Spleen (tissue), 3 donors: Measurements from ENCODE around the gene LDHD.

ENCODE experiments used
- POLR2A ChIP-seq, 3 donors: fragments of 450-650 bp; IDR thresholded peaks; one replicate each; pipeline ENCODE4 v1.5.1; 2017; ENCODE audit warnings: antibody characterized with exemption in 3 of 3, mild to moderate bottlenecking in 1 of 3
- POLR2AphosphoS5 ChIP-seq, 3 donors: sonication (generic); formaldehyde crosslinking; IDR thresholded peaks; one replicate each; pipeline ENCODE4 v1.5.1; 2017; ENCODE audit warnings: antibody characterized with exemption in 3 of 3

DNA sequence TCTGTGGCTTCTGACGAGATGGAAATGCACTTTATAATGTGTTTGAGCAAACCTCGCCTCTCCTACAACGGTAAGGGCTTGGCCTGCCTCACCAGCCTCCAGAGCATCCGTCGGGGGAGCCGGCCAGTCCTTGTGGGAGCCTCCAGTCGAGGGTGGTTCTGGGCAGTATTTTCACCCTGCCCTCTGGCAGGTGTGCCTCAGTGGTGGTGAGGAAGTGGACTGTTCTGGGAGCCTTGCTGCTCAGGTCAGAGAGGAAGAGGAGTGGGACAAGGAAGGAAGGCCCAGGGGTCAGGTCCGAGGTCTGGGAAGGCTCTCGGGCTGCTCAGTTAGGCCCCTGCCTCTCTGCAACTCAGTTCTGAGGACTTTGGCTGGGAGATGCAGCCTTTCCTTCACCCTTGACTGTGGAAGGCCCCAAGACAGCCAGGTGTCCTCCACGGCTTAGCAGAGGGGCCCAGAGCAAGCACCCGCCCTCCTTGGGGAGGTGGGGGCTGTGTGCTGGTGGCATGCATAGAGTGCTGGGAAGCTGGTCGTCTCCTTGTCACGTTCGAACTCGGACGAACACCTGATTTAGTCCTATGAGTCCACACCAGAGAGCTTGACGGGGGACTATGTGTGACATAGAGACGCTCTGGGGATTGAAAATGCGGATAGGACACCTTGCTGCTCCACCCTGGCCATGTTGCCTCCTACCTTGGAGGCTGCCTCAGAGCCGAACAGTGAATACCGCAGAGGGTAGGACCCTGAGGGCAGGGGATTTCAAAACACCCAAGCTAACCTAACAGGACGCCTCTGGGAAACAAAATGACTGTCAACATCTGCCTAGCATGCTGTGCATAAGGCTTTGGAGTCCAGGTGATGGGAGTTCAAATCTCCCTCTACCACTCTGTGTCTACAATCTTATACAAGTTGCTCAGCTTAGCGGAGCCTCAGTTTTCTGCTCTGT is 22.7 kb downstream of the LDHD start:
- no peak for TF ChIP-seq POLR2AphosphoS5 (IDR thresholded peaks at IDR 0.05)
- TF ChIP-seq POLR2A (IDR thresholded peaks at IDR 0.05) = no peak
